Measurements from ENCODE around the gene OR2B3.

OR2B3 gene

DNA sequence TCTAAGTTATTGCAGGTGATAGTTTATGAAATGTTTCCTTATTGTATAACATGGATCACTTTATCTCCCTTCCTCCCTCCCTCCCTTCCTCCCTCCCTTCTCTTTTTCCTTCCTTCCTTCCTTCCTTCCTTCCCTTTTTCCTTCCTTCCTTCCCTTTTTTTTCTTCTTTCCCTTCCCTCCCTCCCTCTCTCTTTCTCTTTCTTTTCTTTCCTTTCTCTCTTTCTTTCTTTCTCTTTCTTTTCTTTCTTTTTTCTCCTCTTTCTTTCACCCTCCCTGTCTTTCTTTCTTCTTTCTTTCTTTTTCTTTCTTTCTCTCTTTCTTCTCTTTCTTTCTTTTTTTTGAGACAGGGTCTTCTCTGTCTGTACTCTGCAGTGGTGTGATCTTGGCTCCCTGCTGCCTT lies 5.8 kb downstream of the OR2B3 start:
- H3K9ac ChIP-seq (ENCODE audit: low read depth, low read length): no peak overlapping the region
- no peaks in the 10 kb centered on the region for H3K4me1 ChIP-seq (ENCODE audit: control insufficient read depth, insufficient read depth, low read length)
- H3K27ac ChIP-seq (ENCODE audit: low read depth, low read length): no peak overlapping the region
- no peak overlapping the region for H3K4me3 ChIP-seq (ENCODE audit: low read depth, low read length)
- no peaks in the 10 kb centered on the region for H3K27me3 ChIP-seq (ENCODE audit: control insufficient read depth, insufficient read depth, low read length)
- H3K9me3 ChIP-seq (ENCODE audit: control insufficient read depth, insufficient read depth, low read length): no peaks in the 10 kb centered on the region
- H3K36me3 ChIP-seq (ENCODE audit: control insufficient read depth, insufficient read depth, low read length): no peaks in the 10 kb centered on the region

DNA sequence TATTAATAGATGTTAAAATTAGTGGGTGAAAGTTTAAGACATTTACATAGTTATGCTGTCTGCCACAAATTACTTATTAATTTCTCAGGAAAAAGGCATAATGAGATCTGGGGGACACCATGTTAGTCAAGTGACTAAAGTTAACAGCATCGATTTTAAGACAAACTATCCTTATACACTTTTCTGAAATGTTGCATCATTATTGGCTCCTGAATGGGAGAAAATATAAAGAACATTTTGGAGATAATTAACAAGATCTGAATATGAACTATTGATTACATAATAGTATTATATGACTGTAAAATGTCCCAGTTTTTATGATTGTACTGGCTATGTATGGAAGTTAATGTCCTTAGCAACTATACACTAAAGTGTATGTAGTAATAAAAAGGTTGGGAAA lies 7.9 kb downstream of the OR2B3 start:
- H3K36me3 ChIP-seq (ENCODE audit: control insufficient read depth, insufficient read depth, low read length): no peaks in the 10 kb centered on the region
- H3K9ac ChIP-seq (ENCODE audit: low read depth, low read length): no peak overlapping the region
- no peaks in the 10 kb centered on the region for H3K9me3 ChIP-seq (ENCODE audit: control insufficient read depth, insufficient read depth, low read length)
- H3K27ac ChIP-seq (ENCODE audit: low read depth, low read length): no peak overlapping the region
- H3K4me1 ChIP-seq (ENCODE audit: control insufficient read depth, insufficient read depth, low read length): no peaks in the 10 kb centered on the region
- no peak overlapping the region for H3K4me3 ChIP-seq (ENCODE audit: low read depth, low read length)
- no peaks in the 10 kb centered on the region for H3K27me3 ChIP-seq (ENCODE audit: control insufficient read depth, insufficient read depth, low read length)

DNA sequence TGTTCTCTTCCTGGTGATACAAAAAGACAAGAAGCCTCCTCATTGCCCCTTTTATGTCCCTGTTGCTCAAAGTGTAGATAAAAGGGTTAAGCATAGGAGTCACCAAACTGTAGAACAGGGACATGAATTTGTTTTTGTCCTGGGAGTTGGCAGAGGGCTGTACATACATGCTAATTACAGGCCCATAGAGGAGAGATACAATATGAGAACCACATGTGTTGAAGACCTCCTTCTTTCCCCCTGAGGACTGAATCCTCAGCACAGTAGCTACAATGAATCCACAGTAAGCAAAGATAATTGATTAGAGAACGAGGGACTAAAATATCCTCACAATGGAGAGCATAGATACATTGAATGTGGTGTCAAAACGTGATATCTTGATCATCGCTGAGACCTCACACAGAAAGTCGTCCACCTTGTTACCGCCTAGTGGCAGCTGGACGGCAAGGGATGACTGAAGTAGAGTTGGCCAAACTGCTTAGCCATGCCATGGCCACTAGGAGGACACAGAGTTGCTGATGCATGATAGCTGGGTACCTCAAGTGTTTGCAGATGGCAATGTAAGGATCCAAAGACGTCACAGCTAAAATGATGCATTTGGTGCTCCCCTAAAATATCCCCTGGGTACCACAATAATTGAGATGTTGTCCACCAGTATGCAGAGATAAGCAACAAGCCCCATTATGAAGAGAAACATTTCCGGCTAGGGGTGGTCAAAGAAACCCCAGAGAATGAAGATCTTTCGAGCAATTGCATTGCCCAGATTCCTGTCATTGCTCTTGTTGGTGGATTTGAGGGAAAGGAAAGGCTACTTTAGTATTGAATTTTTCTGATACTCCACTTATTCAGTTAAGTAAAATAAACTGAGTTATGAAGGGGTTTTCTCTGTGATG lies 15.0 kb downstream of the OR2B3 start:
- Histone ChIP-seq H3K27ac (ENCODE audit: low read depth, low read length) (no peak overlapping the region), H3K36me3 (ENCODE audit: control insufficient read depth, insufficient read depth, low read length) (no peaks in the 10 kb centered on the region), H3K4me1 (ENCODE audit: control insufficient read depth, insufficient read depth, low read length) (no peaks in the 10 kb centered on the region), H3K4me3 (ENCODE audit: low read depth, low read length) (no peak overlapping the region), H3K9me3 (ENCODE audit: control insufficient read depth, insufficient read depth, low read length) (no peaks in the 10 kb centered on the region), H3K27me3 (ENCODE audit: control insufficient read depth, insufficient read depth, low read length) (no peaks in the 10 kb centered on the region), H3K9ac (ENCODE audit: low read depth, low read length) (no peak overlapping the region)

DNA sequence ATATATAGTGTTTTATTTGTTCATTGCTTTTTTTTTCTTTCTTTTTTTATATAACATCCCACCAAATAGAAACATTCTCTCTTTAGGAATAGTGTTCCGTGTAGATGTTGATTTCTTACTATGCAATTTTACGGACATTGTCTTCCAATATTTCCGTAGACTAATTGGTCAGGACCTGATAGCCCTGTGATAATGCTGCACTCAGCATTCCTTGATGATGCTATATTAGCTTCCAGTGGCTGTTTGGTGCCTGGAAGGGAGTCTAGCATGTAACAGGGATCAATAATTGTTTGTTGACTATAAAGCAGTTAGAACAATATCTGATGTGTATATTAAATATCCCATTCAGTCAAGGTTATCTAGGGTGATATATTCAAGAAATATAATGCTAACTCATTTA lies 35.4 kb downstream of the OR2B3 start:
- Histone ChIP-seq H3K27me3 (ENCODE audit: control insufficient read depth, insufficient read depth, low read length) (no peaks in the 10 kb centered on the region), H3K27ac (ENCODE audit: low read depth, low read length) (no peak overlapping the region), H3K9me3 (ENCODE audit: control insufficient read depth, insufficient read depth, low read length) (no peaks in the 10 kb centered on the region), H3K9ac (ENCODE audit: low read depth, low read length) (no peak overlapping the region), H3K4me1 (ENCODE audit: control insufficient read depth, insufficient read depth, low read length) (no peaks in the 10 kb centered on the region), H3K4me3 (ENCODE audit: low read depth, low read length) (no peak overlapping the region), H3K36me3 (ENCODE audit: control insufficient read depth, insufficient read depth, low read length) (no peaks in the 10 kb centered on the region)

DNA sequence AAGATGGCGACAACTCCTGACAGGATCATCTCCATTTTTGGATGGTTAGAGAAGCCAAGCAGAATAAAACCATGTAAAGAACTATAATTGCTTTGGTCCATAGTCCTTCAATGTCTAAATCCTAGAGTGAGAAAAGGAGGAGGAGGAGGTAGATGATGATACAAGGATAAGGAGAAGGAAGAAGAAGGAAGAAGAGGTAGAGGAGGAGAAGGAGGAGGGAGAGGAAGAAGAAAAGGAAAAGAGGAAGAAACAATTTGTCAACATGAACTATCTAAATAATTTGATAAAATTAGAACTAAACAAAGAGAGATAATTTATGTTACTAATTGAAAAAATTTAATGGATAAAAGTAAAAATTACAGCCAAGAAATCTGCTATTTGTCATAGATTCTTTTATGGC lies 42.0 kb downstream of the OR2B3 start, which contains the start of gene OR2W1:
OR2W1 (minus strand) TSS at position 101 of the 400 bp plus-strand sequence; CDS start at position 101, 0 bp downstream.
- H3K27me3 ChIP-seq (ENCODE audit: control insufficient read depth, insufficient read depth, low read length): no peaks in the 10 kb centered on the region

More for the DNA sequence above, 42.0 kb downstream of the OR2B3 start, which contains the start of gene OR2W1:
- no peak within 1 kb of the TSS for H3K4me3 ChIP-seq (ENCODE audit: low read depth, low read length)
- H3K27ac ChIP-seq (ENCODE audit: low read depth, low read length): no peak within 1 kb of the TSS
- no peaks in the 10 kb centered on the region for H3K4me1 ChIP-seq (ENCODE audit: control insufficient read depth, insufficient read depth, low read length)
- no peaks in the 10 kb centered on the region for H3K9me3 ChIP-seq (ENCODE audit: control insufficient read depth, insufficient read depth, low read length)
- no peak within 1 kb of the TSS for H3K9ac ChIP-seq (ENCODE audit: low read depth, low read length)
- no peaks in the 10 kb centered on the region for H3K36me3 ChIP-seq (ENCODE audit: control insufficient read depth, insufficient read depth, low read length)
